K562 (cell line): Measurements from ENCODE around the gene HAT1. TPM values are rescaled to one million over a fixed set of nuclear protein-coding genes. Genes with fewer than 3 reads are reported as not detected.
A peak's percentile ranks its signal among the peaks of the same experiment; 100 is the strongest.

Experiments
- CBX5 ChIP-seq: IDR thresholded peaks from 2 replicates; pipeline ENCODE4 v1.6.1; 2014; ENCODE audit warnings: low read depth, borderline replicate concordance
- DACH1 ChIP-seq: fragments of 450-650 bp; IDR thresholded peaks from 2 replicates; pipeline ENCODE4 v1.6.1; 2018; ENCODE audit not compliant: partially characterized antibody
- FUS ChIP-seq: fragments of 200-400 bp; formaldehyde crosslinking; optimal IDR thresholded peaks from 2 replicates; pipeline ENCODE3; 2017; ENCODE audit warnings: low read depth, low read length
- MAZ ChIP-seq, 2 experiments: fragments of 450-650 bp in 1 of 2; sonication (generic) in 1 of 2; formaldehyde crosslinking; IDR thresholded peaks in 1 of 2; conservative IDR thresholded peaks in 1 of 2; 2 replicates each; pipeline versions ENCODE4 v1.4.0 to v1.5.0; 2020; ENCODE audit warnings: mild to moderate bottlenecking in 1 of 2, missing genetic modification reagents in 1 of 2
- MCM3 ChIP-seq: fragments of 450-650 bp; IDR thresholded peaks from 2 replicates; pipeline ENCODE4 v1.6.1; 2016
- SRF ChIP-seq, 2 experiments: fragments of 250-450, 450-650 bp in 1 of 2; sonication (Bioruptor Pico) in 1 of 2; sonication (generic) in 1 of 2; formaldehyde crosslinking; IDR thresholded peaks; 2 replicates each; pipeline versions ENCODE4 v1.5.0 to v1.5.1; 2020 to 2022; ENCODE audit warnings: mild to moderate bottlenecking in 1 of 2, missing genetic modification reagents in 1 of 2
- TBP ChIP-seq: optimal IDR thresholded peaks from 2 replicates; pipeline ENCODE3; 2011; ENCODE audit warnings: low read depth, low read length, improper control_type of control experiment
- polyA plus RNA-seq, 8 experiments: library from polyadenylated mRNA; depleted of rRNA in 4 of 8; stranded (reverse) in 5 of 8; unstranded in 3 of 8; fragments of >200 nt; fragmentation: Nextera tagmentation in 2 of 8; fragmentation: Illumina TruSeq in 1 of 8; extraction: Ambion mirVana in 2 of 8; extraction: Trizol in 1 of 8; gene quantifications; 2 replicates each; pipeline versions ENCODE4 v1.2.1 to v1.2.3, GENCODE V29; 2011 to 2014; ENCODE audit warnings: inconsistent platforms in 1 of 8, missing spikeins in 1 of 8
- total RNA-seq, 7 experiments: library from RNA; depleted of rRNA in 6 of 7; stranded (reverse); fragments of >200 nt in 6 of 7; fragmentation: Illumina TruSeq in 2 of 7; extraction: Trizol in 2 of 7; gene quantifications; 2 replicates each; pipeline versions ENCODE4 v1.2.1 to v1.2.3, GENCODE V29; 2011 to 2021; ENCODE audit warnings: low replicate concordance in 1 of 7
- TF ChIP-seq, protein P1 (sequence below): fragments of 250-450 bp; sonication (Bioruptor Pico); IDR thresholded peaks from 2 replicates; pipeline ENCODE4 v1.4.0; 2020; ENCODE audit warnings: mild to moderate bottlenecking, moderate library complexity, borderline replicate concordance
- TF ChIP-seq, protein P2 (sequence below): fragments of 200-600 bp; sonication (generic); IDR thresholded peaks from one replicate; pipeline ENCODE4 v1.6.1; 2012; ENCODE audit warnings: mild to moderate bottlenecking, low read depth, low read length, inconsistent platforms

The HAT1 gene
- total and polyA plus RNA-seq, 9 of the 15 experiments (the other 6 are each of a cell fraction or from before 2014, with no cell fraction given): 125 to 384 (median 244) TPM

DNA sequence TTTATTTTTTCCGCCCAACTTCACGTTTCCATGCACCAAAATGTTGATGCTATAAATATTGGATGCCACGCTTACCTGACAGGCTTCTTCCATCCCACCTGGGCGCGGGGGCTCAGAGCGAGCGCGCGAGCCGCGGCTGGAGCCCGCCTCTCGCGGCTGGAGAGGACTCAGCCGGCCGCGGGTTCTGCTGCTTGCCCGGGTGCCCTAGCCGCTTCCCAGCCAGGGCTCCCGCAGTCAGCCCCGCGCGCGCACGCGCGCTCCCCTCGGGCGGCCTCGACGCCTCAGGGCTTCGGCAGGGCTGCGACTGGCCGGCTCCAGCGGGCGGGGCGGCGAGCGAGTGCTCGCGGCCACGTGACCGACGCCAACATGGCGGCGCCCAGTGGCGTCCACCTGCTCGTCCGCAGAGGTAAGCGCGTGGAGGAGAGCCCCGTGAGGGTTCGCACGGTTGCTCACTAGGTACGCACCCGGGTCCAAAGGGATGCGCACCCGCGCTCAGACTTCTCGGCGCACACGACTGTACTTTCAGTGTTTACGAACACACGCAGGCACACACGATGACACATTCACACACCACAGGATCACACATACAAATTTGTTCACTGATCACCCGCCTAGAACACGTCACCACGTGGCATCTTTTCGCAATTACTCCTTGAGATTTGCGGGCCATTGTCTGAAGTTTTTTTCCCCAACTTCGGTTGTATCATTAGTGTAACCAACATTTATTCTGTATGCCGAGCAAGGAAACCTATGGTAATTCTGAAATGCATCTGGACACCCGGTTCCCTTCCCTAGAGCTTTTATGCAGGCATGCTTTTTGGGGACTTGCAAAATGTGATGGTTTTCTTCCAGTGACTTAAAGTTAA, 77.6 kb downstream of the HAT1 start, which contains the start of gene METAP1D (continued):
- TF ChIP-seq, protein P1, sequence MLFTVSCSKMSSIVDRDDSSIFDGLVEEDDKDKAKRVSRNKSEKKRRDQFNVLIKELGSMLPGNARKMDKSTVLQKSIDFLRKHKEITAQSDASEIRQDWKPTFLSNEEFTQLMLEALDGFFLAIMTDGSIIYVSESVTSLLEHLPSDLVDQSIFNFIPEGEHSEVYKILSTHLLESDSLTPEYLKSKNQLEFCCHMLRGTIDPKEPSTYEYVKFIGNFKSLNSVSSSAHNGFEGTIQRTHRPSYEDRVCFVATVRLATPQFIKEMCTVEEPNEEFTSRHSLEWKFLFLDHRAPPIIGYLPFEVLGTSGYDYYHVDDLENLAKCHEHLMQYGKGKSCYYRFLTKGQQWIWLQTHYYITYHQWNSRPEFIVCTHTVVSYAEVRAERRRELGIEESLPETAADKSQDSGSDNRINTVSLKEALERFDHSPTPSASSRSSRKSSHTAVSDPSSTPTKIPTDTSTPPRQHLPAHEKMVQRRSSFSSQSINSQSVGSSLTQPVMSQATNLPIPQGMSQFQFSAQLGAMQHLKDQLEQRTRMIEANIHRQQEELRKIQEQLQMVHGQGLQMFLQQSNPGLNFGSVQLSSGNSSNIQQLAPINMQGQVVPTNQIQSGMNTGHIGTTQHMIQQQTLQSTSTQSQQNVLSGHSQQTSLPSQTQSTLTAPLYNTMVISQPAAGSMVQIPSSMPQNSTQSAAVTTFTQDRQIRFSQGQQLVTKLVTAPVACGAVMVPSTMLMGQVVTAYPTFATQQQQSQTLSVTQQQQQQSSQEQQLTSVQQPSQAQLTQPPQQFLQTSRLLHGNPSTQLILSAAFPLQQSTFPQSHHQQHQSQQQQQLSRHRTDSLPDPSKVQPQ (CRISPR knock-in tag): 0 out of 2 replicates have a peak, but pooled peaks have one; percentile 43
- peak; percentile 60; the same call in 1 of the 2 replicates for TF ChIP-seq CBX5
- TF ChIP-seq, protein P2, sequence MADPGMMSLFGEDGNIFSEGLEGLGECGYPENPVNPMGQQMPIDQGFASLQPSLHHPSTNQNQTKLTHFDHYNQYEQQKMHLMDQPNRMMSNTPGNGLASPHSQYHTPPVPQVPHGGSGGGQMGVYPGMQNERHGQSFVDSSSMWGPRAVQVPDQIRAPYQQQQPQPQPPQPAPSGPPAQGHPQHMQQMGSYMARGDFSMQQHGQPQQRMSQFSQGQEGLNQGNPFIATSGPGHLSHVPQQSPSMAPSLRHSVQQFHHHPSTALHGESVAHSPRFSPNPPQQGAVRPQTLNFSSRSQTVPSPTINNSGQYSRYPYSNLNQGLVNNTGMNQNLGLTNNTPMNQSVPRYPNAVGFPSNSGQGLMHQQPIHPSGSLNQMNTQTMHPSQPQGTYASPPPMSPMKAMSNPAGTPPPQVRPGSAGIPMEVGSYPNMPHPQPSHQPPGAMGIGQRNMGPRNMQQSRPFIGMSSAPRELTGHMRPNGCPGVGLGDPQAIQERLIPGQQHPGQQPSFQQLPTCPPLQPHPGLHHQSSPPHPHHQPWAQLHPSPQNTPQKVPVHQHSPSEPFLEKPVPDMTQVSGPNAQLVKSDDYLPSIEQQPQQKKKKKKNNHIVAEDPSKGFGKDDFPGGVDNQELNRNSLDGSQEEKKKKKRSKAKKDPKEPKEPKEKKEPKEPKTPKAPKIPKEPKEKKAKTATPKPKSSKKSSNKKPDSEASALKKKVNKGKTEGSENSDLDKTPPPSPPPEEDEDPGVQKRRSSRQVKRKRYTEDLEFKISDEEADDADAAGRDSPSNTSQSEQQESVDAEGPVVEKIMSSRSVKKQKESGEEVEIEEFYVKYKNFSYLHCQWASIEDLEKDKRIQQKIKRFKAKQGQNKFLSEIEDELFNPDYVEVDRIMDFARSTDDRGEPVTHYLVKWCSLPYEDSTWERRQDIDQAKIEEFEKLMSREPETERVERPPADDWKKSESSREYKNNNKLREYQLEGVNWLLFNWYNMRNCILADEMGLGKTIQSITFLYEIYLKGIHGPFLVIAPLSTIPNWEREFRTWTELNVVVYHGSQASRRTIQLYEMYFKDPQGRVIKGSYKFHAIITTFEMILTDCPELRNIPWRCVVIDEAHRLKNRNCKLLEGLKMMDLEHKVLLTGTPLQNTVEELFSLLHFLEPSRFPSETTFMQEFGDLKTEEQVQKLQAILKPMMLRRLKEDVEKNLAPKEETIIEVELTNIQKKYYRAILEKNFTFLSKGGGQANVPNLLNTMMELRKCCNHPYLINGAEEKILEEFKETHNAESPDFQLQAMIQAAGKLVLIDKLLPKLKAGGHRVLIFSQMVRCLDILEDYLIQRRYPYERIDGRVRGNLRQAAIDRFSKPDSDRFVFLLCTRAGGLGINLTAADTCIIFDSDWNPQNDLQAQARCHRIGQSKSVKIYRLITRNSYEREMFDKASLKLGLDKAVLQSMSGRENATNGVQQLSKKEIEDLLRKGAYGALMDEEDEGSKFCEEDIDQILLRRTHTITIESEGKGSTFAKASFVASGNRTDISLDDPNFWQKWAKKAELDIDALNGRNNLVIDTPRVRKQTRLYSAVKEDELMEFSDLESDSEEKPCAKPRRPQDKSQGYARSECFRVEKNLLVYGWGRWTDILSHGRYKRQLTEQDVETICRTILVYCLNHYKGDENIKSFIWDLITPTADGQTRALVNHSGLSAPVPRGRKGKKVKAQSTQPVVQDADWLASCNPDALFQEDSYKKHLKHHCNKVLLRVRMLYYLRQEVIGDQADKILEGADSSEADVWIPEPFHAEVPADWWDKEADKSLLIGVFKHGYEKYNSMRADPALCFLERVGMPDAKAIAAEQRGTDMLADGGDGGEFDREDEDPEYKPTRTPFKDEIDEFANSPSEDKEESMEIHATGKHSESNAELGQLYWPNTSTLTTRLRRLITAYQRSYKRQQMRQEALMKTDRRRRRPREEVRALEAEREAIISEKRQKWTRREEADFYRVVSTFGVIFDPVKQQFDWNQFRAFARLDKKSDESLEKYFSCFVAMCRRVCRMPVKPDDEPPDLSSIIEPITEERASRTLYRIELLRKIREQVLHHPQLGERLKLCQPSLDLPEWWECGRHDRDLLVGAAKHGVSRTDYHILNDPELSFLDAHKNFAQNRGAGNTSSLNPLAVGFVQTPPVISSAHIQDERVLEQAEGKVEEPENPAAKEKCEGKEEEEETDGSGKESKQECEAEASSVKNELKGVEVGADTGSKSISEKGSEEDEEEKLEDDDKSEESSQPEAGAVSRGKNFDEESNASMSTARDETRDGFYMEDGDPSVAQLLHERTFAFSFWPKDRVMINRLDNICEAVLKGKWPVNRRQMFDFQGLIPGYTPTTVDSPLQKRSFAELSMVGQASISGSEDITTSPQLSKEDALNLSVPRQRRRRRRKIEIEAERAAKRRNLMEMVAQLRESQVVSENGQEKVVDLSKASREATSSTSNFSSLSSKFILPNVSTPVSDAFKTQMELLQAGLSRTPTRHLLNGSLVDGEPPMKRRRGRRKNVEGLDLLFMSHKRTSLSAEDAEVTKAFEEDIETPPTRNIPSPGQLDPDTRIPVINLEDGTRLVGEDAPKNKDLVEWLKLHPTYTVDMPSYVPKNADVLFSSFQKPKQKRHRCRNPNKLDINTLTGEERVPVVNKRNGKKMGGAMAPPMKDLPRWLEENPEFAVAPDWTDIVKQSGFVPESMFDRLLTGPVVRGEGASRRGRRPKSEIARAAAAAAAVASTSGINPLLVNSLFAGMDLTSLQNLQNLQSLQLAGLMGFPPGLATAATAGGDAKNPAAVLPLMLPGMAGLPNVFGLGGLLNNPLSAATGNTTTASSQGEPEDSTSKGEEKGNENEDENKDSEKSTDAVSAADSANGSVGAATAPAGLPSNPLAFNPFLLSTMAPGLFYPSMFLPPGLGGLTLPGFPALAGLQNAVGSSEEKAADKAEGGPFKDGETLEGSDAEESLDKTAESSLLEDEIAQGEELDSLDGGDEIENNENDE: no peak
- TF ChIP-seq DACH1: no peak
- no peak for TF ChIP-seq MCM3
- TF ChIP-seq MAZ (CRISPR knock-in tag; conservative IDR thresholded peaks at IDR 0.05 in 1 of 2, IDR thresholded peaks at IDR 0.05 in 1 of 2): peak; percentile 99
- no peak for TF ChIP-seq SRF (CRISPR knock-in tag; IDR thresholded peaks at IDR 0.05)
- peak; percentile 90 for TF ChIP-seq TBP
- no peak for TF ChIP-seq FUS
